ENCODE measurements around the gene ZNF500.

DNA sequence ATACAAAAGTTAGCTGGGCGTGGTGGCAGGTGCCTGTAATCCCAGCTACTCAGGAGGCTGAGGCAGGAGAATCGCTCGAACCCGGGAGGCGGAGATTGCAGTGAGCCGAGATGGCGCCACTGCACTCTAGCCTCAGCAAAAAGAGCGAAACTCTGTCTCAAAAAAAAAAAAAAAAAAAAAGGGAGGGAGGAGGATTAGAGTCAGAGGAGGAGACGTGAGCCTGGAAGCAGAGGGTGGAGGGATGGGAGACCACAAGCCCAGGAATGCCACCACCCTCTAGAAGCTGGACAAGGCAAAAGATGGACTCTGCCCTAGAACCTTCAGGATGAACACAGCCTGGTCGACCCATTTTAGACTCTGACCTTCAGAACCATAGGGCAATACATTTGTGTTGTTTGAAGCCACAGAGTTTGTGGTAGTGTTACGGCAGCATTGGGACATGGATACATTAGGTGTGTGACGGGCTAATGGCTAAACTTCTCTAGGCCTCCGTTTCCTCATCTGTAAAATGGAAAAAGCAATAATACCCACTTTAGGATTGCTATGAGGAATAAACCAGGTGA lies 26.1 kb upstream of the ZNF500 start:
- TF ChIP-seq, protein P1, sequence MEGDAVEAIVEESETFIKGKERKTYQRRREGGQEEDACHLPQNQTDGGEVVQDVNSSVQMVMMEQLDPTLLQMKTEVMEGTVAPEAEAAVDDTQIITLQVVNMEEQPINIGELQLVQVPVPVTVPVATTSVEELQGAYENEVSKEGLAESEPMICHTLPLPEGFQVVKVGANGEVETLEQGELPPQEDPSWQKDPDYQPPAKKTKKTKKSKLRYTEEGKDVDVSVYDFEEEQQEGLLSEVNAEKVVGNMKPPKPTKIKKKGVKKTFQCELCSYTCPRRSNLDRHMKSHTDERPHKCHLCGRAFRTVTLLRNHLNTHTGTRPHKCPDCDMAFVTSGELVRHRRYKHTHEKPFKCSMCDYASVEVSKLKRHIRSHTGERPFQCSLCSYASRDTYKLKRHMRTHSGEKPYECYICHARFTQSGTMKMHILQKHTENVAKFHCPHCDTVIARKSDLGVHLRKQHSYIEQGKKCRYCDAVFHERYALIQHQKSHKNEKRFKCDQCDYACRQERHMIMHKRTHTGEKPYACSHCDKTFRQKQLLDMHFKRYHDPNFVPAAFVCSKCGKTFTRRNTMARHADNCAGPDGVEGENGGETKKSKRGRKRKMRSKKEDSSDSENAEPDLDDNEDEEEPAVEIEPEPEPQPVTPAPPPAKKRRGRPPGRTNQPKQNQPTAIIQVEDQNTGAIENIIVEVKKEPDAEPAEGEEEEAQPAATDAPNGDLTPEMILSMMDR (IDR thresholded peaks at IDR 0.05) = no peak
- TF ChIP-seq EZH2 (IDR thresholded peaks at IDR 0.05; ENCODE audit: borderline replicate concordance, insufficient read depth, low read depth, low read length, poor library complexity, severe bottlenecking) = no peak

Data from B cell (primary cell).